Activated gamma-delta T cell treated with Interleukin-2 at 50 U/mL for 16 hours (primary cell): ENCODE results near the gene DENND1A.

Source experiments
- DNase-seq: peaks from one replicate; pipeline ENCODE4 v3.0.0-alpha.2; 2020

Gene DENND1A

GRCh38 chr9:123420592-123421111 is 509.3 kb downstream of the DENND1A start:
- DNase-seq: no peak

- no peak for DNase-seq
Observed at GRCh38 chr9:123419721-123420591, 510.0 kb downstream of the DENND1A start.

- DNase-seq: no peak
Observed at GRCh38 chr9:123419091-123419490, 510.8 kb downstream of the DENND1A start.

- DNase-seq: no peak
Observed at GRCh38 chr9:123418506-123418905, 511.4 kb downstream of the DENND1A start.

- DNase-seq: no peak
Observed at GRCh38 chr9:123418052-123418430, 511.9 kb downstream of the DENND1A start.

- DNase-seq: no peak
Observed at GRCh38 chr9:123417289-123418051, 512.5 kb downstream of the DENND1A start.

GRCh38 chr9:123416176-123416575 is 513.8 kb downstream of the DENND1A start:
- DNase-seq: no peak

GRCh38 chr9:123414936-123415930 is 514.7 kb downstream of the DENND1A start:
- no peak for DNase-seq

GRCh38 chr9:123414204-123414603 is 515.7 kb downstream of the DENND1A start:
- DNase-seq: no peak

- no peak for DNase-seq
Observed at GRCh38 chr9:123412171-123412820, 517.6 kb downstream of the DENND1A start.

GRCh38 chr9:123411636-123412035 is 518.3 kb downstream of the DENND1A start:
- no peak for DNase-seq

- no peak for DNase-seq
Observed at GRCh38 chr9:123411191-123411590, 518.7 kb downstream of the DENND1A start.

- DNase-seq: no peak
Observed at GRCh38 chr9:123410281-123410910, 519.5 kb downstream of the DENND1A start.

- no peak for DNase-seq
Observed at GRCh38 chr9:123408313-123409262, 521.3 kb downstream of the DENND1A start.

- DNase-seq: no peak
Observed at GRCh38 chr9:123407217-123407851, 522.6 kb downstream of the DENND1A start.

- DNase-seq: no peak
Observed at GRCh38 chr9:123406691-123407216, 523.2 kb downstream of the DENND1A start.

GRCh38 chr9:123406016-123406415 is 523.9 kb downstream of the DENND1A start:
- no peak for DNase-seq

- DNase-seq: no peak
Observed at GRCh38 chr9:123402981-123403509, 526.9 kb downstream of the DENND1A start.

- no peak for DNase-seq
Observed at GRCh38 chr9:123401879-123402513, 527.9 kb downstream of the DENND1A start.
